AG10803 (cell line): ENCODE data around the gene CALM1.

Experiments used
- DNase-seq: peaks from one replicate; pipeline ENCODE4 v3.0.0; 2010; ENCODE audit warnings: low read depth
- H3K4me3 ChIP-seq: 2 replicates; pipeline ENCODE4 v1.5.1; 2011; ENCODE audit warnings: mild to moderate bottlenecking, low read length, control low read depth
- CTCF ChIP-seq: conservative IDR thresholded peaks from 2 replicates; pipeline ENCODE4 v1.5.1; 2011; ENCODE audit warnings: mild to moderate bottlenecking, low read length, control low read depth, inconsistent platforms

Gene CALM1

GRCh38 chr14:90447720-90448497 is 51.1 kb downstream of the CALM1 start:
- no peak overlapping the region for H3K4me3 ChIP-seq
- DNase-seq: no peak
- TF ChIP-seq CTCF: no peak

- H3K4me3 ChIP-seq: no peak overlapping the region
- DNase-seq: no peak
- no peak for TF ChIP-seq CTCF
These were observed 52.6 kb downstream of the CALM1 start for GRCh38 chr14:90449411-90449810.

DNA sequence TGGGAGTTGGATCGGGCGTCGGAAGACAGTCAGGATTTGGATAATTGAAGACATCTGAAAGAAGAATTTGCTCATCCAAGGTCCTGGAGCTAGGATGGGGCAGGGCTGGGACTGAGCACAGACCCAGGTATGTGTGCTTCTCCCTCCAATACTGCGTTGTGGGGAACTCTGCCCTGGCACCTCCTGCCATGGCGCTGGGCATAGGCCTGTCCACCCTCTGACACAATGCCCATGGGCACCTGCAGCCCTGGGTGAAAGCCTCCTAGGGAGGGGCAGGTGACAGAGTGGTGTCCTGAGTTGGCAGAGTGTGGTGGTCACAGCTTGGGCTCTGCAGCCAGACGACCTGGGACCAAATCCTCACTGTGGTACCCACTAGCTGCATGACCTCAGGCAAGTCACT is 53.3 kb downstream of the CALM1 start:
- no peak for TF ChIP-seq CTCF
- no peak overlapping the region for H3K4me3 ChIP-seq

DNA sequence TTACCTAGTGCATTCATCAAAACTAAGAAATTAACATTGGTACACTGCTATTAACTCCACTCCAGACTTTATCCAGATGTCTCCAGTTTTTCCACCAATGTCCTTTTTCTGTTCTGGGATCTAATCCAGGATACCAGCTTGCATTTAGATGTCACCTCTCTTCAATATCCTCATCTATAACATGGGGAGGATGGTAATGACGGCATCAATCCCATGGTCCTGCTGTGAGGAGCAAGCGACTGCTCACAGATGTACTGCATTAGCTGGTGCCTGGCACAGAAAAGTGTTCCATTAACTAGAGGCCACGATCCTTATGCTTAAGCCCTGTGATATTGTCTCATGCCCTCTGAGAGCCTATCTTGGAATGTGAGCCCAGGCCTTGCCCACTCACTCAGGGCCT is 53.8 kb downstream of the CALM1 start:
- TF ChIP-seq CTCF: no peak
- H3K4me3 ChIP-seq: no peak overlapping the region
- DNase-seq: no peak

More for the DNA sequence above, 53.3 kb downstream of the CALM1 start:
- no peak for DNase-seq

GRCh38 chr14:90451443-90451842 is 54.6 kb downstream of the CALM1 start:
- H3K4me3 ChIP-seq: no peak overlapping the region
- DNase-seq: no peak
- no peak for TF ChIP-seq CTCF

GRCh38 chr14:90451961-90452360 is 55.1 kb downstream of the CALM1 start:
- DNase-seq: no peak
- no peak overlapping the region for H3K4me3 ChIP-seq
- no peak for TF ChIP-seq CTCF

DNA sequence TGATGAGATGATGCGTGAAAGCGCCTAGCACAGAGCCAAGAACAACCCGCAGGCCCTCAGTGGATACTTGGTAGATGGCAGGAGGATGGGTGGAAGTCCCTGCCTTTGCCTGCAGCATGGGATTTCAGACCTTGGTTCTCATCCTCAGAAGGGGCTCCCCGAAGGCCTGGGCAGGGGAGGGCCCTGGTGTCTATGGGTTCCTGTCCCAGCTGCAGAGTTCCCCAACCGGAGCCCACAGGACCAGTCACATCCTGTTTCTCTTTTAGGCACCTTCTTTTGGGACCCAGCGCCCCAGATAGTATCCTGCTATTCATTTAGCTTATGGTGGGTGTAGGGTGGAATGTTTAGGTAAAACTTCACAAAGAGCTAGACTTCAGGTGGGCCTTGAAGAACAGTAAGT is 55.5 kb downstream of the CALM1 start:
- no peak for DNase-seq
- H3K4me3 ChIP-seq: no peak overlapping the region
- no peak for TF ChIP-seq CTCF
